Measurements from ENCODE around the gene AMBP.
"Not testable (repeated sequence)": the region's sequence is repeated elsewhere in the genome, so short reads cannot be mapped to it uniquely, and the experiment has no call there.

Gene AMBP

GRCh38 chr9:114050646-114051045 lies 27.5 kb downstream of the AMBP start:
- no peak for DNase-seq (ENCODE audit: low spot score)

- DNase-seq (ENCODE audit: low spot score) = no peak
These were observed 27.9 kb downstream of the AMBP start for GRCh38 chr9:114050226-114050568.

- DNase-seq (ENCODE audit: low spot score) = no peak
These were observed 28.5 kb downstream of the AMBP start for GRCh38 chr9:114049441-114050225.

- no peak for DNase-seq (ENCODE audit: low spot score)
These were observed 29.3 kb downstream of the AMBP start for GRCh38 chr9:114048533-114049415.

- no peak for DNase-seq (ENCODE audit: low spot score)
These were observed 30.4 kb downstream of the AMBP start for GRCh38 chr9:114047717-114048116.

- peak; percentile 19 for DNase-seq (ENCODE audit: low spot score)
These were observed 31.2 kb downstream of the AMBP start for GRCh38 chr9:114046875-114047274.

- no peak for DNase-seq (ENCODE audit: low spot score)
These were observed 31.8 kb downstream of the AMBP start for GRCh38 chr9:114046237-114046755.

GRCh38 chr9:114043660-114044059 lies 34.4 kb downstream of the AMBP start:
- not testable (repeated sequence) for DNase-seq (ENCODE audit: low spot score)

GRCh38 chr9:114039484-114039883 lies 38.6 kb downstream of the AMBP start:
- no peak for DNase-seq (ENCODE audit: low spot score)

- no peak for DNase-seq (ENCODE audit: low spot score)
These were observed 39.3 kb downstream of the AMBP start for GRCh38 chr9:114038724-114039313.

- DNase-seq (ENCODE audit: low spot score) = no peak
These were observed 40.0 kb downstream of the AMBP start for GRCh38 chr9:114037961-114038723.

GRCh38 chr9:114037249-114037648 lies 40.9 kb downstream of the AMBP start:
- DNase-seq (ENCODE audit: low spot score) = no peak

GRCh38 chr9:114035845-114036801 lies 42.0 kb downstream of the AMBP start:
- no peak for DNase-seq (ENCODE audit: low spot score)

- no peak for DNase-seq (ENCODE audit: low spot score)
These were observed 42.8 kb downstream of the AMBP start for GRCh38 chr9:114035221-114035844.

- no peak for DNase-seq (ENCODE audit: low spot score)
These were observed 43.4 kb downstream of the AMBP start for GRCh38 chr9:114034661-114035062.

GRCh38 chr9:114034196-114034595 lies 43.9 kb downstream of the AMBP start:
- no peak for DNase-seq (ENCODE audit: low spot score)

- peak; percentile 20 for DNase-seq (ENCODE audit: low spot score)
These were observed 44.5 kb downstream of the AMBP start for GRCh38 chr9:114033397-114034103.

- no peak for DNase-seq (ENCODE audit: low spot score)
These were observed 45.9 kb downstream of the AMBP start for GRCh38 chr9:114031948-114032840.
